Caki2 (cell line): ENCODE results near the gene FAM236B. TPM values are rescaled to one million over a fixed set of nuclear protein-coding genes. Genes with fewer than 3 reads are reported as not detected.
"Not testable (repeated sequence)": the region's sequence is repeated elsewhere in the genome, so short reads cannot be mapped to it uniquely, and the experiment has no call there.

Experiments
- DNase-seq: peaks from one replicate; pipeline ENCODE4 v3.0.0-alpha.2; 2015; ENCODE audit warnings: low read depth
- in situ Hi-C: cut with HindIII; loops from 2 replicates; pipeline ENCODE4 v1.10.0; 2016; ENCODE audit warnings: low sequenced_read_pairs, low pct_unique_long_range_greater_than_20kb, mixed read lengths
- total RNA-seq: library from RNA; depleted of rRNA; stranded (reverse); fragments of >200 nt; shearing (Covaris generic); gene quantifications from 2 replicates; pipeline ENCODE4 v1.2.3, GENCODE V29; 2014; ENCODE audit warnings: low replicate concordance; rRNA removed

The FAM236B gene
- total RNA-seq, result not detected in 2 replicates

DNA sequence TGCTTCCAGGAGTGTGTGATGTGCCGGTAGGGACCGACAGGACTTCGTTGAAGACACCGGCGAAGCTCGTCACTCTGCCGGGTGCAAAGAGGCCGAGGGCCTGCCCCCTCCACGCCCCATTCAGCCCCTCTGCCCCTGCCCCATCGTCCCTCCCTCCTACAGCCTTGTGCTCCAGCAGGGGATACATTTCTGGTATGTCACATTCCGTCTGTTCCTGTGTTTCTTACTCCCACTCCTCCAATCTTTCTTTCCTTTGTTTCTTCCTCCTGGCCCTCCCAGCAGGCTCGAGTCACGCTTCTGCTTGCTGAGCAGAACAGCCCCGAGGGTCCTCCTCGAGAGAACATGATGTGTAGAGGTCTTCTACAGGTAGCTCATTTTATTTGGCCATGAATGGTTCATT is at the start of gene FAM236B:
Gene FAM236B (minus strand): TSS at position 101 of the 400 bp plus-strand sequence. CDS start 100 bp downstream, at position 1.
- DNase-seq, in situ Hi-C loops: not testable (repeated sequence)

GRCh38 chrX:72830701-72831100 is 48.2 kb upstream of the FAM236B start:
- DNase-seq, in situ Hi-C loops: not testable (repeated sequence)

GRCh38 chrX:72808110-72808509 is 25.6 kb upstream of the FAM236B start, which contains the start of gene FAM236D:
Gene FAM236D (minus strand): TSS chrX:72808210. CDS start chrX:72808110, 100 bp downstream.
- in situ Hi-C loops, DNase-seq: not testable (repeated sequence)

DNA sequence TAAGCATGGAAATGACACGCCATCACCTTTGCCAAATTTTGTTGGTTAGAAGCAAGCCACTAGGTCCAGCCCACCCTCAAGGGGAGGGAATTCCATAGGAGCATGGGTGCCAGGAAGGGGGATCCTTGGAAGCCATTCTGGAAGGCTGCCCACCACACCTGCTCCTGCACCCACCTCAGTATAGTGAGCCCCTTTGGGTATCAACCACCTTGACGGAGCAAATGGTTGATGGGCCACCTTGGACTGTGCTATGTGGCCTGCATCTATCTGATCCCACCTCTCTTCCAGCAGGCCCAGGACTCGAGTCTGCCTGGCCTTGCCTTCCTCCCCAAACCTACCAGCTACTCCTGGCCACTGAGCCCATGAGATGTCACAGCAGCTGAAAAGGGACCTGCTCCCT is 7.9 kb upstream of the FAM236B start:
- DNase-seq, in situ Hi-C loops: not testable (repeated sequence)

DNA sequence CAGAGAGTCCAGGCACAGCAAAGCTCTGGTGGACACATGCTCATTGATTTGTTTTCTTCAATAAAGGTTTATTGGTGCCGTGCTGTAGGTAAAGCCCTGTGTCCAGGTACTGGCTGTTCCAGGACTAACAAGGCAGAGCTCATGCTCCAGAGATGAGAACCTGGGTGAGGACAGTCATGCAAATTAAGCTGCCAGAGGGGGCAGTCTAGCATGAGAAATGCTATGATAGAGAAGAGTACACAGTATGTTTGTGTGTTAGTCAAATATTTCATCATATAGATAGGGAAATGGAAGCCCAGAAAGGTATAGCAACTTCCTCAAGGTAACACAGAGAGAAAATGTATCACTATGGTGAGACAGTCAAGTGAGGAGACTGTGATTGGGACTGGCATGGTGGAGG is 5.7 kb upstream of the FAM236B start:
- DNase-seq, in situ Hi-C loops: not testable (repeated sequence)

GRCh38 chrX:72783964-72784363 is 1.5 kb upstream of the FAM236B start:
- in situ Hi-C loops, DNase-seq: not testable (repeated sequence)

DNA sequence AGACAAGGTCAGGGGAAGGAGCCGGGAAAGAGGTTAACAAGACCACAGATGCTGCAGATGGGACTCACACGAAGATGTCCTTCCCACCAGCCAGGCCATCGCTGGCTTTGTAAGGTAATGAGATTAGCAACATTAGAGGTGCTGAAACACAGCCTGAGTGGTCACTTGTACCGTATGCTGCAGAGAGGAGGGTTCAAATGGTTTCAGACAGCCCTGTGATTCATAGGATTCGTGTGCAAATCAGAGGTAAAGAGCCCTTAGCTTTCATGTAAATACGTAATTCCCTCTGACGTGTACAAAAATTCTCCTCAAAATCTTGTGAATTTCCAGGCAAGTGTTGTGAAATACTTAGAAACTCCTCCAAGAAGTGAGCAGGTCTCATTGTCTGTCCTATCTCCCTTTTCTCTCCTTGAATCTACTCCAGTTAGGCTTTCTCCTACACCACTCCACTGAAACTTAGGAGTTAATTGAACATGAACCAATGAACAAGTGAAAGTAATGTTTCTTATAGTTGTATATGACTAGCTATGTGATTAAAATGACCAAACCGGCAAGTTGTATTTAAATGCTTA is 991 bp upstream of the FAM236B start:
- DNase-seq, in situ Hi-C loops: not testable (repeated sequence)

DNA sequence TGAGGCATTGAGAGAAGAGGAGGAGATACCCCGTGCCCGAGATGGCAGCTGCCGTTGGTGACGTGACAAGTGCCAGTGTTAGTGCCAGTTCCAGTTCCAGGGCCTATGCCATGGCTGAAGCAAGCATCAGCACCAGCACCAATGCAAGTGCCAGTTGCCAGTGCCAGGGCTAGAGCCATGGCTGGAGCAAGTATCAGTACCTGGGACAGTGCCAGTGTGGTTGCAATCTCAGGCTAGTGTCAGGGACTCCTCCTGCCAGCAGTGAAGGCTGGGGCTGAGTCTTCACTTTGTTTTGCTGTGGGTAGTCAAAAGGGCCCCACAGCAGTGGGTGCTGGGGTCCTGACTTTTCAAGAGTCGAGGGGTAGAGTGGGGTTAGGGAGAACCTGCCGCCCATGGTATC is 4.3 kb downstream of the FAM236B start:
- in situ Hi-C loops, DNase-seq: not testable (repeated sequence)

- DNase-seq, in situ Hi-C loops: not testable (repeated sequence)
Observed at GRCh38 chrX:72777467-72777790, 5.0 kb downstream of the FAM236B start.

DNA sequence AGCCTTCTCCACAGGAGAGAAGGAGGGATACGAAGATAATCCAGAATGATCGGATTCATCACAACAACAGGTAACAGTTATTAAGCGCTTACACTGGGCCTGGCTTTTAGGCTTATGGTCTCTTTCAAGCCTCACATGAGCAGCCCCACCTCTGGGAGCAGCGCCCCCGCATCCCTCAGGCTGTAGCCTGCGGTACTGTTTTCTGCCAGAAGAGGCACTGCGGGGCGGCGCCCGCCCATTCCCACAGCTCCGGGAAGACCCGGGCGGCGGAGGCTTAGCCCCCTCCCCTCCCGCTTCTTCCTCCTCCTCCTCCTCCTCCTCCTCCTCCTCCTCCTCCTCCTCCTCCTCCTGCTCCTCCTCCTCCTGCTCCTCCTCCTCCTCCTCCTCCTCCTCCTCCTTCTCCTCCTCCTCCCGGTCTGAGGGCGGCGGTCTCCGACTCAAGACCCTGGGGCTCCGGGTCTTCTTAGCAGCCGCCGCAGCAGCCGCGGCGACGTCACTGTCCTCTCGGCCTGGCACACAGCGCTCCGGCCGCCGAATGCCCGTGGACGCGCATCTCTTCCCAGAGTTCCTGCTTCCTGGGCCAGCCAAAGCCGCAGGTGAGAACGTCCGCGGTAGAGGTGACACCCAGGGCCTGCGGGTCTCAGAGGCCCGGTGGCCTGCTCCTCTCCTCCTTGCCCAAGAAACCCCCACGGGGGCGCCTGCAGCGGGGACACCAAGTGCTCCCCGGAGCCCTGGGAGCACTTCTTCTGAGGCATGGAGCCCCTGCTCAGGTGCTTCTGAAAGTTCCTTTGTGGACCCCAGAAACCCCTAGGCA is 5.6 kb downstream of the FAM236B start, which contains the start of gene DMRTC1B:
Gene DMRTC1B (plus strand): TSS at position 238 of the 814 bp plus-strand sequence. CDS start 68,246 bp downstream, outside the sequence.
- in situ Hi-C loops, DNase-seq: not testable (repeated sequence)

GRCh38 chrX:72760454-72760853 is 22.0 kb downstream of the FAM236B start:
- in situ Hi-C loops, DNase-seq: not testable (repeated sequence)

GRCh38 chrX:72748545-72748944 is 33.9 kb downstream of the FAM236B start:
- in situ Hi-C loops, DNase-seq: not testable (repeated sequence)

DNA sequence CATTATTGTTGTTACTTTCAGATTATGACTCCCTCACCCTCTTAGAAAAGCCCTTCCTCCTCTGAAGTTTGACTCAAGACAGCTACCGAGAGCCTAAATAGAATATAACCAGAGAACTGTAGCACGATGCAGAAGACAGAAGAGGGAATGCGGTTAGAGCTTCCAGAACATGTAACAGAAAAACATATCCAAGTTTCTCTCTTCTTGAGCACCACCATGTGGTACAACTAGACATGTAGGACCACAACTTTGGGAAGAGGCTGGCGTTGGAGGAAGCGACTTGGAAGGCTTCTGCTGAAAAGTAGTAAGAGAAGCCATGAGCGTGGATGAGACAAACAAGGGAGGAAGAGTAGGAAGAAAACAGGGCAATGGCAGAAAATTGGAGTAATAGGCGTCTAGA is 36.9 kb downstream of the FAM236B start:
- DNase-seq, result not testable (repeated sequence)

DNA sequence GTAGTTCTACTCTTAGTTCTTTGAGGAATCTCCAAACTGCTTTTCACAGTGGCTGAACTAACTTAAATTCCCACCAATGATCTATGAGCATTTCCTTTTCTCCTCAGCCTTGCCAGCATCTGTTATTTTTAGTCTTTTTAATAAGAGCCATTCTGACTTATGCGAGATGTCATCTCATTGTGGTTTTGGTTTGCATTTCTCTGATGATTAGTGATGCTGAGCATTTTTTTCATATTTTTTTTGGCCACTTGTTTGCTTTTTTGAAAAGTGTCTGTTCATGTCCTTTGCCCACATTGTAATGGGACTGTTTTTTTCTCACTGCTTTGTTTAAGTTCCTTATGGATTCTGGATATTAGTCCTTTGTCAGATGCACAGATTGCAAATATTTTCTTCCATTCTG is 46.9 kb downstream of the FAM236B start:
- in situ Hi-C loops, result no loop called here
- no peak for DNase-seq

More for the DNA sequence above, 36.9 kb downstream of the FAM236B start:
- in situ Hi-C loops, result not testable (repeated sequence)

DNA sequence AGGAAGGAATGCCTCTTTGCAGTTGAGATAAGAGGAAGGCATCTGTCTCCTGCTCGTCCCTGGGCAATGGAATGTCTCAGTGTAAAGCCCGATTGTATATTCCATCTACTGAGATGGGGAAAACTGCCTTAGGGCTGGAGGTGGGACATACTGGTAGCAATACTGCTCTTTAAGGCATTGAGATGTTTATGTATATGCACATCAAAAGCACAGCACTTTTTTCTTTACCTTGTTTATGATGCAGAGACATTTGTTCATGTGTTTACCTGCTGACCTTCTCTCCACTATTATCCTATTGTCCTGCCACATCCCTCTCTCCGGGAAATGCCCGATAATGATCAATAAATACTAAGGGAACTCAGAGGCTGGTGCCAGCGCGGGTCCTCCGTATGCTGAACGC is 48.8 kb downstream of the FAM236B start:
- in situ Hi-C loops, result not testable (repeated sequence)

More for the DNA sequence above, 48.8 kb downstream of the FAM236B start:
- not testable (repeated sequence) for DNase-seq

Other genes with a start within 250 kb of the FAM236B start
- 26.1 and 40.9 TPM in 2 replicates for gene HDAC8, start 209.8 kb downstream of the FAM236B start, total RNA-seq
- 4.9 and 5.3 TPM in 2 replicates for gene PHKA1, start 68.4 kb downstream of the FAM236B start, total RNA-seq
- not detected in 2 replicates for gene DMRTC1B, start 5.8 kb downstream of the FAM236B start, total RNA-seq
- not detected in 2 replicates for gene FAM236D, start 25.6 kb upstream of the FAM236B start, total RNA-seq
- gene FAM236C, start 130.0 kb upstream of the FAM236B start, total RNA-seq, result not detected in 2 replicates
- not detected in 2 replicates for gene FAM236A, start 155.5 kb upstream of the FAM236B start, total RNA-seq
- gene DMRTC1, start 161.2 kb upstream of the FAM236B start, total RNA-seq, result not detected in 2 replicates
- gene PABPC1L2B, start 220.3 kb upstream of the FAM236B start, total RNA-seq, result not detected in 2 replicates